Panc1 (cell line): ENCODE results near the gene EVI2B. TPM values are rescaled to one million over a fixed set of nuclear protein-coding genes. Genes with fewer than 3 reads are reported as not detected.

ENCODE experiments used
- ATAC-seq: fragments of 200-7000 bp; cut with Tn5 transposase; 2 replicates; pipeline ENCODE4 v1.9.1; 2020; ENCODE audit warnings: mild to moderate bottlenecking, moderate library complexity
- BruUV-seq: library from RNA; stranded (reverse); fragments of 400-500 nt; replicated peaks from 2 replicates; lab custom pipeline; 2021; lab: Mats Ljungman, UMichigan
- CTCF ChIA-PET: fragments of 300-600 bp; sonication (Branson Sonifier 250); formaldehyde crosslinking; loops from one replicate; lab custom pipeline; 2022; ENCODE audit warnings: antibody characterized with exemption; lab: Charles Lee
- POLR2A ChIA-PET: fragments of 300-600 bp; sonication (Branson Sonifier 250); formaldehyde crosslinking; loops from one replicate; lab custom pipeline; 2022; ENCODE audit warnings: antibody characterized with exemption; lab: Charles Lee
- DNase-seq: peaks from one replicate; pipeline ENCODE4 v3.0.0-alpha.2; 2010; ENCODE audit warnings: low read depth, low spot score
- H3K27ac ChIP-seq: 2 replicates; pipeline ENCODE4 v1.5.1; 2011; ENCODE audit warnings: mild to moderate bottlenecking, low read length, inconsistent platforms
- H3K27me3 ChIP-seq: fragments of 200-500 bp; sonication (Bioruptor generic); 2 replicates; pipeline ENCODE4 v1.6.0; 2014; ENCODE audit warnings: low read length, inconsistent platforms; ENCODE audit not compliant: control insufficient read depth, insufficient read depth
- H3K36me3 ChIP-seq: fragments of 200-500 bp; sonication (Bioruptor generic); 2 replicates; pipeline ENCODE4 v1.5.1; 2014; ENCODE audit warnings: inconsistent platforms, mild to moderate bottlenecking, low read length, moderate library complexity; ENCODE audit not compliant: control insufficient read depth, insufficient read depth
- H3K4me1 ChIP-seq: 2 replicates; pipeline ENCODE4 v1.5.1; 2011; ENCODE audit warnings: inconsistent platforms, mild to moderate bottlenecking, low read length, moderate library complexity; ENCODE audit not compliant: control insufficient read depth, insufficient read depth
- H3K4me3 ChIP-seq, 2 experiments: 2 replicates each; pipeline ENCODE4 v1.5.1; 2011 to 2012; ENCODE audit warnings: low read depth in 2 of 2, low read length in 2 of 2, mild to moderate bottlenecking in 2 of 2, inconsistent platforms in 1 of 2, moderate library complexity in 1 of 2
- H3K9me3 ChIP-seq: fragments of 200-500 bp; sonication (Bioruptor generic); 2 replicates; pipeline ENCODE4 v1.5.1; 2014; ENCODE audit warnings: low read depth, mild to moderate bottlenecking, inconsistent platforms, low read length, moderate library complexity; ENCODE audit not compliant: control insufficient read depth, insufficient read depth
- CTCF ChIP-seq: fragments of 450-650 bp; IDR thresholded peaks from 2 replicates; pipeline ENCODE4 v1.5.1; 2017; ENCODE audit warnings: mild to moderate bottlenecking
- POLR2AphosphoS5 ChIP-seq: IDR thresholded peaks from 2 replicates; pipeline ENCODE4 v1.6.1; 2012; ENCODE audit warnings: mild to moderate bottlenecking, low read depth, low read length, moderate library complexity
- REST ChIP-seq, 2 experiments: IDR thresholded peaks; 2 replicates each; pipeline ENCODE4 v1.6.1; 2011 to 2012; ENCODE audit warnings: low read depth in 2 of 2, control low read depth in 1 of 2, low read length in 1 of 2, mild to moderate bottlenecking in 1 of 2, moderate library complexity in 1 of 2; ENCODE audit not compliant: insufficient read depth in 1 of 2
- SIN3A ChIP-seq: IDR thresholded peaks from 2 replicates; pipeline ENCODE4 v1.6.1; 2012; ENCODE audit warnings: low read depth, mild to moderate bottlenecking, low read length, moderate library complexity, borderline replicate concordance; ENCODE audit not compliant: insufficient read depth
- TCF7L2 ChIP-seq: IDR thresholded peaks from 2 replicates; pipeline ENCODE4 v1.6.1; 2011; ENCODE audit warnings: mild to moderate bottlenecking, low read depth, low read length, inconsistent platforms
- in situ Hi-C: cut with HindIII; loops from 2 replicates; pipeline ENCODE4 v1.10.0; 2016; ENCODE audit warnings: low sequenced_read_pairs, low pct_unique_long_range_greater_than_20kb
- intact Hi-C: fragments of 100-400 bp; cut with micrococcal nuclease; formaldehyde crosslinking; loops from one replicate; pipeline ENCODE4 v1.10.0; 2022; ENCODE audit not compliant: unreplicated experiment
- total RNA-seq: library from RNA; stranded (reverse); gene quantifications from one replicate; pipeline ENCODE4 v1.2.1, GENCODE V29; 2021; ENCODE audit not compliant: unreplicated experiment

EVI2B gene
- total RNA-seq, 1 experiment from 2014 or later = 0.08 TPM

GRCh38 chr17:31321481-31321880, 7.6 kb upstream of the EVI2B start, which contains the start of gene EVI2A:
Gene EVI2A (minus strand): TSS chr17:31321622. CDS start chr17:31319013, 2,609 bp downstream.
- Histone ChIP-seq H3K4me3 (no peak within 1 kb of the TSS), H3K9me3 (no peaks in the 10 kb centered on the region), H3K27ac (no peak within 1 kb of the TSS), H3K36me3 (no peaks in the 10 kb centered on the region), H3K27me3 (no peaks in the 10 kb centered on the region), H3K4me1 (no peaks in the 10 kb centered on the region)
- ChIA-PET CTCF (no interaction called here), POLR2A (no interaction called here)
- ATAC-seq (peak; percentile 21; the same call in 1 of the 2 replicates), DNase-seq (no peak)
- intact Hi-C loops = no loop called here
- TF ChIP-seq POLR2AphosphoS5 (no peak), SIN3A (no peak), CTCF (no peak), REST (IDR thresholded peaks at IDR 0.05; ENCODE audit: insufficient read depth in 1 of 2, low read depth in 2 of 2, low read length in 1 of 2) (no peak), TCF7L2 (no peak)
- BruUV-seq = no TSS peak
- in situ Hi-C loops = no loop called here

GRCh38 chr17:31320791-31321190, 6.9 kb upstream of the EVI2B start:
- H3K4me3 ChIP-seq = no peak overlapping the region
- no peaks in the 10 kb centered on the region for H3K27me3 ChIP-seq
- H3K9me3 ChIP-seq = no peaks in the 10 kb centered on the region
- H3K4me1 ChIP-seq = no peaks in the 10 kb centered on the region
- no peak for TF ChIP-seq POLR2AphosphoS5
- TF ChIP-seq CTCF = no peak
- TF ChIP-seq SIN3A = no peak
- TF ChIP-seq REST (IDR thresholded peaks at IDR 0.05; ENCODE audit: insufficient read depth in 1 of 2, low read depth in 2 of 2, low read length in 1 of 2) = no peak
- no peak for TF ChIP-seq TCF7L2
- H3K36me3 ChIP-seq = no peaks in the 10 kb centered on the region
- no TSS peak for BruUV-seq
- POLR2A ChIA-PET = no interaction called here
- intact Hi-C loops = no loop called here
- in situ Hi-C loops = no loop called here
- DNase-seq = no peak
- CTCF ChIA-PET = interaction anchor here (0.6 kb wide), 1 partner anchor 74 kb away, joined by 3 read pairs; no protein-coding TSS in a partner anchor
- ATAC-seq = no peak
- H3K27ac ChIP-seq = no peak overlapping the region
